VCaP (cell line): ENCODE measurements around the gene NLRX1.

Experiments
- H3K27ac ChIP-seq: fragments of 450-650 bp; 2 replicates; pipeline ENCODE4 v1.5.1; 2017
- TF ChIP-seq, protein P1 (sequence below): fragments of 450-650 bp; conservative IDR thresholded peaks from 2 replicates; pipeline ENCODE4 v1.5.1; 2017; ENCODE audit warnings: mild to moderate bottlenecking, moderate library complexity

Gene NLRX1, protein sequence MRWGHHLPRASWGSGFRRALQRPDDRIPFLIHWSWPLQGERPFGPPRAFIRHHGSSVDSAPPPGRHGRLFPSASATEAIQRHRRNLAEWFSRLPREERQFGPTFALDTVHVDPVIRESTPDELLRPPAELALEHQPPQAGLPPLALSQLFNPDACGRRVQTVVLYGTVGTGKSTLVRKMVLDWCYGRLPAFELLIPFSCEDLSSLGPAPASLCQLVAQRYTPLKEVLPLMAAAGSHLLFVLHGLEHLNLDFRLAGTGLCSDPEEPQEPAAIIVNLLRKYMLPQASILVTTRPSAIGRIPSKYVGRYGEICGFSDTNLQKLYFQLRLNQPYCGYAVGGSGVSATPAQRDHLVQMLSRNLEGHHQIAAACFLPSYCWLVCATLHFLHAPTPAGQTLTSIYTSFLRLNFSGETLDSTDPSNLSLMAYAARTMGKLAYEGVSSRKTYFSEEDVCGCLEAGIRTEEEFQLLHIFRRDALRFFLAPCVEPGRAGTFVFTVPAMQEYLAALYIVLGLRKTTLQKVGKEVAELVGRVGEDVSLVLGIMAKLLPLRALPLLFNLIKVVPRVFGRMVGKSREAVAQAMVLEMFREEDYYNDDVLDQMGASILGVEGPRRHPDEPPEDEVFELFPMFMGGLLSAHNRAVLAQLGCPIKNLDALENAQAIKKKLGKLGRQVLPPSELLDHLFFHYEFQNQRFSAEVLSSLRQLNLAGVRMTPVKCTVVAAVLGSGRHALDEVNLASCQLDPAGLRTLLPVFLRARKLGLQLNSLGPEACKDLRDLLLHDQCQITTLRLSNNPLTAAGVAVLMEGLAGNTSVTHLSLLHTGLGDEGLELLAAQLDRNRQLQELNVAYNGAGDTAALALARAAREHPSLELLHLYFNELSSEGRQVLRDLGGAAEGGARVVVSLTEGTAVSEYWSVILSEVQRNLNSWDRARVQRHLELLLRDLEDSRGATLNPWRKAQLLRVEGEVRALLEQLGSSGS

DNA sequence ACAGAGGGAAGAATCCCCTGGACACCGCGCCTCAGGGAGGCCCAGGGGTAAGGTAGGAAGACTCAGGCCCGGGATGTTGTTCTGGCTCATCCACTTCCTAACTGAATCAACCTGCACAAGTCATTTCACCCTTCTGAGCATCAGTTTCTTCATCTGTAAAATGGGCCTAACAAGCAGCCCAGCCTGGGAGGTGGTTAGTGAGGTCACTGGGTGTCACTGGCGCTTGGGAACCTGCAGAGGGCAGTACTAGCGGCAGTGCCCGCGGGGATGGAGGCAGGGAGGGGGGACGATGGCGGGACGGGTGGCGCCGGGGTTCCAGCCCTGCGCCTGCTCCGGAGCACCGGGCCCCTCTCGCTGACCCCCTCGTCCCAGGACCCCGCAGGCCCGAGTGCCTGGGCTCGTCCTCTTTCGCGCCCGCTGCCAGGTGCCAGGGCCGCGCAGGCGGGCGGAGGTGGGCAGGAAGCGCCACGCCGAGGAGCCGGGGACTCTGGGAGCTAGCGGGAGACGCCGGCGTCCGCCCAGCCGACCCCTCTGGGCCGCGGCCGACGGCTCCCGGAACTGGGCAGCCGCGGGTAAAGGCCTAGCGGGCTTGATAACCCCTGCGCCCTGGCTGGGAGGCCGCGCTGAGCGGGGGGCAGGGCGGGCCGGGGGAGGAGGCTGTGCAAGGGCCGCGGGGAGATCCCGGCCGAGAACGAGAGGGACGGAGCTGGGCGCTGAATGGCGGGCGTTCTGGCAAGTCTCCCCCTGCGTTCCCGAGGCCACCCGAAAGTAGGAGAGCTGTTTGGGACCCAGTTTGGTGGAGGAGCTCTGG, at the start of gene NLRX1:
TSS of gene NLRX1 (plus strand) at position 255 of the 811 bp plus-strand sequence. CDS start 2,679 bp downstream, outside the sequence.
- peak within 1 kb of the TSS; percentile 88 for H3K27ac ChIP-seq
- TF ChIP-seq, protein P1, sequence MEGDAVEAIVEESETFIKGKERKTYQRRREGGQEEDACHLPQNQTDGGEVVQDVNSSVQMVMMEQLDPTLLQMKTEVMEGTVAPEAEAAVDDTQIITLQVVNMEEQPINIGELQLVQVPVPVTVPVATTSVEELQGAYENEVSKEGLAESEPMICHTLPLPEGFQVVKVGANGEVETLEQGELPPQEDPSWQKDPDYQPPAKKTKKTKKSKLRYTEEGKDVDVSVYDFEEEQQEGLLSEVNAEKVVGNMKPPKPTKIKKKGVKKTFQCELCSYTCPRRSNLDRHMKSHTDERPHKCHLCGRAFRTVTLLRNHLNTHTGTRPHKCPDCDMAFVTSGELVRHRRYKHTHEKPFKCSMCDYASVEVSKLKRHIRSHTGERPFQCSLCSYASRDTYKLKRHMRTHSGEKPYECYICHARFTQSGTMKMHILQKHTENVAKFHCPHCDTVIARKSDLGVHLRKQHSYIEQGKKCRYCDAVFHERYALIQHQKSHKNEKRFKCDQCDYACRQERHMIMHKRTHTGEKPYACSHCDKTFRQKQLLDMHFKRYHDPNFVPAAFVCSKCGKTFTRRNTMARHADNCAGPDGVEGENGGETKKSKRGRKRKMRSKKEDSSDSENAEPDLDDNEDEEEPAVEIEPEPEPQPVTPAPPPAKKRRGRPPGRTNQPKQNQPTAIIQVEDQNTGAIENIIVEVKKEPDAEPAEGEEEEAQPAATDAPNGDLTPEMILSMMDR = peak; percentile 97

DNA sequence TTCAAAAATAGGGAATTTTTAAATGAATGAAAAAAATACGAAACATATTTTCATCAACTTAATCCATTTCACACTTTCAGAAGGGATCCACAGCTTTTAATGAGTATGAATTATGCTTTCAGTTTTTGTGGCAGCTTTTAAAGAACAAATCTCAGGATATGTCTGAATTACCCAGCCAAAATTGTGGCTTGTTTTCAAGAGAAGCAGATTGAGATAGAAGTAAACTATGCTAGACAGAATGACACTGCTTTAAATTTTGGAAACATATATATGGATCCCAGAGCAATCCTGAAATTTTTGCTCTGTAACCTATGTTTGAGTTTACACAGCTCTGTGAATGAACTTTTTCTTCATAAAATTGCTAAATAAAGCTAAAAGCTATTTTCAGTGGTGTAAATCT, 49.6 kb upstream of the NLRX1 start:
- TF ChIP-seq, protein P1 = no peak

DNA sequence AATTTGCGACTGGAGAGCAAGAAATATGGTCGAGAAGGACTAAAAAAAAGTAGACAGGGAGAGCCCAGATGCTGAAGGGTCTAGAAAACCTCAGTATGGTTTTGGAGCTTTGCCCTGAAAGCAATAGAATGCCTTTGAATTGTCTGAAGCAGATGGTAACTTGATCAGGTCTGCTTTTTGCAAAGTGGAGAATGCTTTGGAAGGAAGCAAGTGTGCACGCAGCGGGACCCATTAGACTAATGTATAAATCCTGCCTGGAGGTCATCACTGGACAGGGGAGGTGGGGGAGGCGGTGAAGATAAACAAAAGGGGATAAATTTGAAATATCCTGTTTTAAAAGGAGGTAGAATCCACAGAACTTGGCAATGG, 47.9 kb upstream of the NLRX1 start:
- H3K27ac ChIP-seq = peak overlapping the region; percentile 87

More for the DNA sequence above, 49.6 kb upstream of the NLRX1 start:
- no peak overlapping the region for H3K27ac ChIP-seq

DNA sequence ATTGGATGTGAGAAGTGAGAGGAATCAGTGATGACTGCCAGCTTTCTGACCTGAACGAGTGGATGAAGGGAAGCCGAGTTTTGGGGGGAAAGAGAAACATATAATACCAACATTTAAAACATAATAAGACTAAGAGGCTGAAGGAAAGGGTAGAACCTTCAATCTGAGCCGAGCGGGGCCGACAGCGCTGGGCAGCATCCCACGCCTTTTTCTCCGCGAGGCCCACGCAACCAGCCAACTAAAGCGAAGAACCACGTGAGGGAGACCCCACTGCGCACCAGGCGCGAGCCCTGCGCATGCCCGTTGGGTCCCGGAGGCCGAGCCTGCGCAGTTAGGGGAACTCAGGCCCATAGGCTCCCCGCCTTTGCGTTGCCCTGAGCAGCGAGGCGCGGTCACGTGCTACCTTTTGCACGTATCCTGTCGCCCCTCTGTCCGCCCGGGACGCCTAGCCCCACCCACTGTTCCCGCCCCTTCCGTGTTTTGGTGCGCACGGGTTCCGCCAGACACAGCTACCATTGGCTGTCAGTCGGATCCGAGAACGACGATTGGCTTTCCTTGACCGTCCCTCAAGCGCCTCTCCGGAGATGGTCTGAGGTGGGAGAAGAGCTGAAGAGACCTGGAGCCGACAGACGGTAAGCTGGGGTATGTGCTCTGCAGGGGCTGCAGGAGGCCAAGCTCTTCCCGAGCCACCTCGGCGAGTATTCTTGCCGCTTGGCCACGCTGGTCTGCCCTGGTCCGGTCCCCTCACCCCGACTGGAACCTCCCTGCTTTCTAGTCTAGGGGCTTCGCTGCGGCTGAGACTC, 47.3 kb upstream of the NLRX1 start, which contains the start of gene HINFP:
TSS of gene HINFP (plus strand) at position 573 of the 803 bp plus-strand sequence. CDS start 5,365 bp downstream, outside the sequence.
- H3K27ac ChIP-seq = peak within 1 kb of the TSS; percentile 87
- TF ChIP-seq, protein P1 = no peak

More for the DNA sequence above, 47.9 kb upstream of the NLRX1 start:
- TF ChIP-seq, protein P1 = no peak

DNA sequence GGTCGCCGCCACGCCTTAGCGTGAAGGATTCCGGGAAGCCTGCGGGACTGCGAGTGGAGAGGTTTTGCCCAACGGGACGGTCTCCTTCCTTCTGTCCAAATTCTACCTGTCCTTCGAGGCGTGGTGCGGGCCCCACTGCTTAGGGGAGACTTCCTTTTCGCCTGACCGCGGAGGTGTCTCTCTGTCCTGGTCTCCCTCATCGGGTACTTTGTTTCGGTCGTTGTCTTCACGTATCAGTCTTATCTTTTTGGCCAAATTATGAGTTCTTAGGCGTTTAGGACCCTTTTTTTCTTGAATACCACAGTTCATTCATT, 46.8 kb upstream of the NLRX1 start:
- TF ChIP-seq, protein P1 = no peak
- peak overlapping the region; percentile 87 for H3K27ac ChIP-seq

DNA sequence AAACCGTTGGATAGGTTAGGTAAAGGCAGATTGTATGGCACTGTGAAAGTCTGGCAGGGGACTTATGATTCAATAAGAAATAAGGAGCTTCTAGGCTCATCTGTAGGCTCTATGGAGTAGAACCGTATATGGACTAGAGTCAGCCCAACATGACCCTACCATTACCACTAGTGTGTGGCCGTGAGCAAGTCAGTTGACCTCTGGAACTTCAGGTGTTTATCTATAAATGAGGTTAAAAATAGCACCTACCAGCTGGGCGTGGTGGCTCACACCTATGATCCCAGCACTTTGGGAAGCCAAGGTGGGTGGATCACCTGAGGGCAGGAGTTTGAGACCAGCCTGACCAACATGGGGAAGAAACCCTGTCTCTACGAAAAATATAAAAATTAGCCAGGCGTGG, 42.7 kb upstream of the NLRX1 start:
- TF ChIP-seq, protein P1 = no peak
- no peak overlapping the region for H3K27ac ChIP-seq
